ENCODE results near the gene TTYH2. TPM values are rescaled to one million over a fixed set of nuclear protein-coding genes. Genes with fewer than 3 reads are reported as not detected.

The TTYH2 gene
- total RNA-seq, 1 donor from 2014 or later = 3.8 TPM

GRCh38 chr17:74200112-74200511 lies 13.3 kb upstream of the TTYH2 start:
- CTCF ChIA-PET = interaction anchor here (0.6 to 1.5 kb wide), 5 partner anchors 9 to 771 kb away, joined by 3 to 4 read pairs (median 3); no protein-coding TSS in a partner anchor
- H3K27me3 Mint-ChIP-seq = peaks cover 36% of the 10 kb centered on the region
- no peak for ATAC-seq (ENCODE audit: low read depth)
- DNase-seq = no peak
- H3K27ac Mint-ChIP-seq = no peak overlapping the region
- TF ChIP-seq CTCF (IDR thresholded peaks at IDR 0.05) = no peak
- no peaks in the 10 kb centered on the region for H3K9me3 Mint-ChIP-seq
- POLR2A ChIA-PET = no interaction called here
- peaks cover 8% of the 10 kb centered on the region for H3K36me3 Mint-ChIP-seq (ENCODE audit: low read depth)
- peaks cover 22% of the 10 kb centered on the region for H3K4me1 Mint-ChIP-seq
- intact Hi-C loops (cut with micrococcal nuclease) = loop anchor here (5.0 to 10.0 kb wide), 3 partner anchors 555 to 1008 kb away; partner anchors contain the start of genes CDC42EP4, COG1 and SDK2
- H3K4me3 Mint-ChIP-seq = no peak overlapping the region

GRCh38 chr17:74201250-74201649 lies 12.1 kb upstream of the TTYH2 start:
- H3K36me3 Mint-ChIP-seq (ENCODE audit: low read depth) = peaks cover 20% of the 10 kb centered on the region
- intact Hi-C loops (cut with micrococcal nuclease) = loop anchor here (5.0 to 10.0 kb wide), 3 partner anchors 556 to 1009 kb away; partner anchors contain the start of genes CDC42EP4, COG1 and SDK2
- H3K27ac Mint-ChIP-seq = no peak overlapping the region
- no peaks in the 10 kb centered on the region for H3K9me3 Mint-ChIP-seq
- DNase-seq (no peak), ATAC-seq (ENCODE audit: low read depth) (no peak)
- ChIA-PET CTCF (no interaction called here), POLR2A (no interaction called here)
- H3K4me3 Mint-ChIP-seq = no peak overlapping the region
- TF ChIP-seq CTCF (IDR thresholded peaks at IDR 0.05) = no peak
- H3K27me3 Mint-ChIP-seq = peaks cover 27% of the 10 kb centered on the region
- peaks cover 33% of the 10 kb centered on the region for H3K4me1 Mint-ChIP-seq

GRCh38 chr17:74201948-74202347 lies 11.4 kb upstream of the TTYH2 start:
- Mint-ChIP-seq H3K27me3 (peaks cover 26% of the 10 kb centered on the region), H3K4me3 (no peak overlapping the region), H3K36me3 (ENCODE audit: low read depth) (peaks cover 24% of the 10 kb centered on the region), H3K4me1 (peaks cover 38% of the 10 kb centered on the region), H3K9me3 (no peaks in the 10 kb centered on the region), H3K27ac (no peak overlapping the region)
- ATAC-seq (ENCODE audit: low read depth) (no peak), DNase-seq (no peak)
- ChIA-PET CTCF (no interaction called here), POLR2A (no interaction called here)
- TF ChIP-seq CTCF (IDR thresholded peaks at IDR 0.05) = no peak
- intact Hi-C loops (cut with micrococcal nuclease) = loop anchor here (5.0 to 10.0 kb wide), 3 partner anchors 557 to 1010 kb away; partner anchors contain the start of genes CDC42EP4, COG1 and SDK2

- ATAC-seq (ENCODE audit: low read depth) (no peak), DNase-seq (no peak)
- peaks cover 44% of the 10 kb centered on the region for H3K4me1 Mint-ChIP-seq
- H3K9me3 Mint-ChIP-seq = no peaks in the 10 kb centered on the region
- TF ChIP-seq CTCF (IDR thresholded peaks at IDR 0.05) = no peak
- no peak overlapping the region for H3K27ac Mint-ChIP-seq
- ChIA-PET CTCF (interaction anchor here (0.7 to 2.0 kb wide), 3 partner anchors 10 to 330 kb away, joined by 3 to 5 read pairs (median 3); partner anchors contain the start of gene TTYH2), POLR2A (interaction anchor here (0.6 to 2.6 kb wide), 6 partner anchors 9 to 432 kb away, joined by 4 to 28 read pairs (median 6); partner anchors contain the start of gene TTYH2)
- H3K27me3 Mint-ChIP-seq = peaks cover 26% of the 10 kb centered on the region
- H3K36me3 Mint-ChIP-seq (ENCODE audit: low read depth) = peaks cover 34% of the 10 kb centered on the region
- intact Hi-C loops (cut with micrococcal nuclease) = loop anchor here (1.0 to 10.0 kb wide), 7 partner anchors 10 to 1011 kb away; partner anchors contain the start of genes CDC42EP4, COG1, SDK2 and TTYH2
- peak overlapping the region; percentile 100 for H3K4me3 Mint-ChIP-seq
Measured at GRCh38 chr17:74202938-74203337, 10.4 kb upstream of the TTYH2 start.

GRCh38 chr17:74203439-74204240 lies 9.7 kb upstream of the TTYH2 start, which contains the start of gene RPL38:
Gene RPL38, plus strand, starts transcription at chr17:74203678. Its CDS starts 278 bp downstream, at chr17:74203956.
- ATAC-seq (ENCODE audit: low read depth) = peak; percentile 94
- POLR2A ChIA-PET = interaction anchor here (0.6 to 2.6 kb wide), 7 partner anchors 8 to 971 kb away, joined by 4 to 28 read pairs (median 7); partner anchors contain the start of gene TTYH2
- no peak for TF ChIP-seq CTCF (IDR thresholded peaks at IDR 0.05)
- peak within 1 kb of the TSS; percentile 98 for H3K27ac Mint-ChIP-seq
- intact Hi-C loops (cut with micrococcal nuclease) = loop anchor here (1.0 to 10.0 kb wide), 7 partner anchors 10 to 1011 kb away; partner anchors contain the start of genes CDC42EP4, COG1, SDK2 and TTYH2
- peaks cover 41% of the 10 kb centered on the region for H3K36me3 Mint-ChIP-seq (ENCODE audit: low read depth)
- peak; percentile 90 for DNase-seq
- CTCF ChIA-PET = interaction anchor here (0.7 to 2.0 kb wide), 3 partner anchors 9 to 329 kb away, joined by 3 to 5 read pairs (median 3); partner anchors contain the start of gene TTYH2
- no peaks in the 10 kb centered on the region for H3K9me3 Mint-ChIP-seq
- H3K4me1 Mint-ChIP-seq = peaks cover 47% of the 10 kb centered on the region
- peaks cover 23% of the 10 kb centered on the region for H3K27me3 Mint-ChIP-seq
- H3K4me3 Mint-ChIP-seq = peak within 1 kb of the TSS; percentile 100

Data from activated B cell treated with CpG ODN at 0.5 μM for 24 hours (primary cell).